RWPE1 (cell line): ENCODE data around the gene HOMER1.

Experiments
- CTCF ChIA-PET: fragments of 350-600 bp; sonication (Branson Sonifier 250); formaldehyde crosslinking; extraction: SDS; loops from one replicate; lab custom pipeline; 2021; lab: Yijun Ruan, JAX
- POLR2A ChIA-PET: fragments of 400-600 bp; formaldehyde crosslinking; extraction: SDS; loops from one replicate; lab custom pipeline; 2020; ENCODE audit warnings: antibody characterized with exemption; ENCODE audit not compliant: low non-redundant PET; lab: Yijun Ruan, JAX
- DNase-seq: peaks from one replicate; pipeline ENCODE4 v3.0.0; 2012; ENCODE audit warnings: low spot score
- H3K27ac ChIP-seq: fragments of 450-650 bp; 2 replicates; pipeline ENCODE4 v1.5.1; 2017
- CTCF ChIP-seq: fragments of 450-650 bp; conservative IDR thresholded peaks from 2 replicates; pipeline ENCODE4 v1.5.1; 2017; ENCODE audit warnings: low read depth, mild to moderate bottlenecking

HOMER1 gene

DNA sequence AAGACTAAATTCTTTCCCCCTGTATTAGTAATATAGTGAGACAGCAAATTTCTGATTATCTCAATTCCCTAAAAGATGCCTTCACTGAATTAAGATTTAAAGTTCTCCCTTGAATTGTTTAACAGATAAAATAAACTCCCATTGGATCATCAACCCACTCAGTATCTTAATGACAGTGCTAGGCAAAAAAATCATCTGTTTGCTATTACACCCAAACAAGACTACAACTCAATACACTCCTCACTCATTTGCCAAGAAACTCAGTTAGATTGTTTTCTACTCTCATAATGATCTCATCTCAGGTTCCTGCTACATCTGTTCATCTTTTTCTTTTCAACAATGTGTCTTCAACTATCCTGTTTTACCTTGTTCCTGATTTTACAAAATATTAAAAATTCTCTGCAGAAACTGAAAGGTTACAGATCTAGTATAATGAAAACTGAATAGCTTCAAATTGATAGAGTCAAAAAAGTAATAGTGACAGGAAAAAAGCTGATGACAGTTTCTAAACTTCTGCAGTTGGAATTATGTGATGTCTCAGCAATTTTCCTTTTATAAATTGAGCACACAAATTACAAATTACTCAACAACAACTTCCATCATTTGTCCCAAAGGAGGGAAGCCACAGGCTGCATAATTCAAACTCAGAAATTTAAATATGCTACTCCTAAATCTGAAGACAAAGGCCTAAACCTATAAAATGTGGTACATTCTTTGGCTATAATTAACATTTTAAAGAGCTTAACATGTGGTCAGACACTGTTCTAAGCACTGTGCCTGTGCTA is 39.4 kb downstream of the HOMER1 start:
- ChIA-PET CTCF (interaction anchor here (0.6 to 0.7 kb wide), 3 partner anchors 8 to 450 kb away, joined by 3 to 5 read pairs (median 4); no protein-coding TSS in a partner anchor), POLR2A (interaction anchor here (0.6 kb wide), 1 partner anchor 9 kb away, joined by 3 read pairs; no protein-coding TSS in a partner anchor)
- no peak for TF ChIP-seq CTCF
- no peak for DNase-seq
- no peak overlapping the region for H3K27ac ChIP-seq

DNA sequence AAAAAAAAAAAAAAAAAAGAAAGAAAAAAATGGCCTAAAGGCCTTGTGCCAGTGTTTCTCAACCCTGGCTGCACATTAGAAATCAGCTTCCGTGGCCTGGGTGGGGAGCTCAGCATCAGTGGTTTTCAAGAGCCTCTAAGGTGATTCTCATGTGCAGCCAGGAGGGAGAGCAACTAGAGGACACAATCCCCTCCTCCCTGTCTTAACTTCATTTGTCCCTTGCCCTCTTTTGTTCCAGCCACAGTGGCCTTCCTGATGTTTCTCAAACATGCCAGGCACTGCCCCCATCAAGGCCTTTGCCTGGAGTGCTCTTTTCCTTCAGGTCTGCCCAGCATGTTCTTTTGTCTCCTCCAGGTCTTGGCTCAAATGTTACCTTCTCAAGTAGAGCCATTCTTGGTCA is 42.4 kb downstream of the HOMER1 start:
- TF ChIP-seq CTCF = no peak
- H3K27ac ChIP-seq = no peak overlapping the region
- DNase-seq = no peak
- ChIA-PET CTCF (interaction anchor here (0.8 kb wide), 1 partner anchor 447 kb away, joined by 3 read pairs; no protein-coding TSS in a partner anchor), POLR2A (no interaction called here)

GRCh38 chr5:79464695-79465332 is 49.1 kb downstream of the HOMER1 start:
- CTCF ChIA-PET = interaction anchor here (0.6 to 4.4 kb wide), 20 partner anchors 8 to 1170 kb away, joined by 3 to 24 read pairs (median 4); partner anchors contain the start of gene AP3B1
- DNase-seq = peak; percentile 64
- H3K27ac ChIP-seq = no peak overlapping the region
- POLR2A ChIA-PET = interaction anchor here (0.7 kb wide), 1 partner anchor 10 kb away, joined by 3 read pairs; no protein-coding TSS in a partner anchor
- TF ChIP-seq CTCF = peak; percentile 78

DNA sequence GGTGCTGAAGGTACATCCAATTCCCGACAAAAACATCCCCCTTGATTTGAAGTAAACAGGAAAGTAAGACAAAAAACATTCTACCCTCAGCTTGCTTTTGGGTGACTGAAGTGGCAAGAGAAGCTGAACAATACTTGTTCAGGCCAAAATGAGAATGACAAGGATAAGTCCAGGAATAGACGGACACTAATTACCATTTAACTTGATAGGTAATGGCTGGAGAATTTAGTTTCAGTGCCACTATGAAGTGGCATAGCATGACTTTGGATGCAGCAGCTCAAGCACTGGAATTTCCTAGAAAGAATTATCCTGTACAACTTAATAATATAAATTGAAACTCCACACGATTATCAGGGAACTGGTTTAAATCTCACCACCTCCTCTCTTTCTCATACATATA is 49.7 kb downstream of the HOMER1 start:
- no peak for TF ChIP-seq CTCF
- no peak for DNase-seq
- ChIA-PET CTCF (interaction anchor here (0.6 to 4.4 kb wide), 12 partner anchors 9 to 476 kb away, joined by 3 to 24 read pairs (median 4); no protein-coding TSS in a partner anchor), POLR2A (no interaction called here)
- no peak overlapping the region for H3K27ac ChIP-seq

- H3K27ac ChIP-seq = no peak overlapping the region
- DNase-seq = no peak
- ChIA-PET CTCF (interaction anchor here (0.7 to 1.3 kb wide), 3 partner anchors 431 to 439 kb away, joined by 3 to 4 read pairs (median 4); no protein-coding TSS in a partner anchor), POLR2A (interaction anchor here (0.6 kb wide), 2 partner anchors 170 to 381 kb away, joined by 3 to 4 read pairs; no protein-coding TSS in a partner anchor)
- no peak for TF ChIP-seq CTCF
These were observed 54.3 kb downstream of the HOMER1 start for GRCh38 chr5:79459626-79460025.
